Effector memory CD4-positive, alpha-beta T cell (primary cell): ENCODE measurements around the gene AHCYL1.

Source experiments
- DNase-seq, 3 donors: peaks; one replicate each; pipeline ENCODE4 v3.0.0-alpha.2; 2020
- H3K27ac ChIP-seq: 2 replicates; pipeline ENCODE4 v1.7.0; 2013; ENCODE audit warnings: mild to moderate bottlenecking, low read length, moderate library complexity; ENCODE audit not compliant: insufficient read depth, poor library complexity, severe bottlenecking
- H3K27me3 ChIP-seq: replicated peaks from 2 replicates; pipeline ENCODE4 v1.7.0; 2013; ENCODE audit warnings: mild to moderate bottlenecking, low read length; ENCODE audit not compliant: insufficient read depth, control insufficient read depth, poor library complexity, severe bottlenecking
- H3K36me3 ChIP-seq: 2 replicates; pipeline ENCODE4 v1.7.0; 2013; ENCODE audit warnings: mild to moderate bottlenecking, low read length, moderate library complexity; ENCODE audit not compliant: control insufficient read depth, insufficient read depth
- H3K4me1 ChIP-seq: 2 replicates; pipeline ENCODE4 v1.7.0; 2013; ENCODE audit warnings: low read length, mild to moderate bottlenecking; ENCODE audit not compliant: control insufficient read depth, insufficient read depth, poor library complexity, severe bottlenecking
- H3K4me3 ChIP-seq: 2 replicates; pipeline ENCODE4 v1.7.0; 2013; ENCODE audit warnings: low read length, low read depth, mild to moderate bottlenecking; ENCODE audit not compliant: insufficient read depth, poor library complexity, severe bottlenecking
- H3K9me3 ChIP-seq: 2 replicates; pipeline ENCODE4 v1.7.0; 2013; ENCODE audit warnings: mild to moderate bottlenecking, low read length, moderate library complexity; ENCODE audit not compliant: control insufficient read depth

Gene AHCYL1

GRCh38 chr1:110048240-110048639 is 63.7 kb downstream of the AHCYL1 start:
- Histone ChIP-seq H3K36me3 (peaks cover 99% of the 10 kb centered on the region), H3K4me1 (no peaks in the 10 kb centered on the region), H3K27ac (no peak overlapping the region), H3K9me3 (no peaks in the 10 kb centered on the region), H3K27me3 (no peaks in the 10 kb centered on the region), H3K4me3 (no peak overlapping the region)
- no peak for DNase-seq

GRCh38 chr1:110048923-110049601 is 64.5 kb downstream of the AHCYL1 start:
- no peak for DNase-seq
- H3K36me3 ChIP-seq: peaks cover 99% of the 10 kb centered on the region
- H3K27ac ChIP-seq: no peak overlapping the region
- H3K4me1 ChIP-seq: no peaks in the 10 kb centered on the region
- no peaks in the 10 kb centered on the region for H3K9me3 ChIP-seq
- no peak overlapping the region for H3K4me3 ChIP-seq
- no peaks in the 10 kb centered on the region for H3K27me3 ChIP-seq

- Histone ChIP-seq H3K27ac (no peak overlapping the region), H3K4me3 (no peak overlapping the region), H3K4me1 (no peaks in the 10 kb centered on the region), H3K9me3 (no peaks in the 10 kb centered on the region), H3K27me3 (no peaks in the 10 kb centered on the region), H3K36me3 (peaks cover 99% of the 10 kb centered on the region)
- no peak for DNase-seq
Measured at GRCh38 chr1:110049801-110050601, 65.4 kb downstream of the AHCYL1 start.

- DNase-seq: no peak
- Histone ChIP-seq H3K4me1 (no peaks in the 10 kb centered on the region), H3K36me3 (peaks cover 98% of the 10 kb centered on the region), H3K4me3 (no peak overlapping the region), H3K9me3 (no peaks in the 10 kb centered on the region), H3K27ac (no peak overlapping the region), H3K27me3 (no peaks in the 10 kb centered on the region)
Measured at GRCh38 chr1:110050602-110051261, 66.2 kb downstream of the AHCYL1 start.

- DNase-seq: no peak
- Histone ChIP-seq H3K27me3 (no peaks in the 10 kb centered on the region), H3K27ac (no peak overlapping the region), H3K9me3 (no peaks in the 10 kb centered on the region), H3K4me3 (no peak overlapping the region), H3K36me3 (peaks cover 98% of the 10 kb centered on the region), H3K4me1 (no peaks in the 10 kb centered on the region)
Measured at GRCh38 chr1:110051262-110051648, 66.7 kb downstream of the AHCYL1 start.

GRCh38 chr1:110053552-110054428 is 69.2 kb downstream of the AHCYL1 start:
- H3K36me3 ChIP-seq: peaks cover 94% of the 10 kb centered on the region
- DNase-seq: peak; percentile 32 to 54 (median 36)
- no peaks in the 10 kb centered on the region for H3K4me1 ChIP-seq

GRCh38 chr1:110055493-110056284 is 71.1 kb downstream of the AHCYL1 start:
- Histone ChIP-seq H3K36me3 (peaks cover 76% of the 10 kb centered on the region), H3K4me3 (no peak overlapping the region), H3K4me1 (no peaks in the 10 kb centered on the region), H3K27ac (no peak overlapping the region), H3K9me3 (no peaks in the 10 kb centered on the region), H3K27me3 (no peaks in the 10 kb centered on the region)
- no peak for DNase-seq

More at GRCh38 chr1:110053552-110054428, 69.2 kb downstream of the AHCYL1 start:
- no peak overlapping the region for H3K4me3 ChIP-seq
- no peaks in the 10 kb centered on the region for H3K27me3 ChIP-seq
- H3K27ac ChIP-seq: no peak overlapping the region
- no peaks in the 10 kb centered on the region for H3K9me3 ChIP-seq

GRCh38 chr1:110056285-110056683 is 71.7 kb downstream of the AHCYL1 start:
- Histone ChIP-seq H3K4me1 (no peaks in the 10 kb centered on the region), H3K9me3 (no peaks in the 10 kb centered on the region), H3K36me3 (peaks cover 70% of the 10 kb centered on the region), H3K4me3 (no peak overlapping the region), H3K27me3 (no peaks in the 10 kb centered on the region), H3K27ac (no peak overlapping the region)
- no peak for DNase-seq

GRCh38 chr1:110056776-110057175 is 72.2 kb downstream of the AHCYL1 start:
- DNase-seq: no peak
- Histone ChIP-seq H3K36me3 (peaks cover 65% of the 10 kb centered on the region), H3K27me3 (no peaks in the 10 kb centered on the region), H3K9me3 (no peaks in the 10 kb centered on the region), H3K4me3 (no peak overlapping the region), H3K27ac (no peak overlapping the region), H3K4me1 (no peaks in the 10 kb centered on the region)
